Astrocyte (in vitro differentiated cells and primary cell): ENCODE results near the gene TRIM67.

Experiments used
- EZH2 ChIP-seq: IDR thresholded peaks from 2 replicates; pipeline ENCODE4 v1.6.1; 2012; ENCODE audit warnings: mild to moderate bottlenecking, low read length, inconsistent platforms; ENCODE audit not compliant: insufficient read depth
- TF ChIP-seq, protein P1 (sequence below): IDR thresholded peaks from 2 replicates; pipeline ENCODE4 v1.5.1; 2011; ENCODE audit warnings: low read depth, mild to moderate bottlenecking, inconsistent platforms, low read length, moderate library complexity; ENCODE audit not compliant: insufficient read depth

DNA sequence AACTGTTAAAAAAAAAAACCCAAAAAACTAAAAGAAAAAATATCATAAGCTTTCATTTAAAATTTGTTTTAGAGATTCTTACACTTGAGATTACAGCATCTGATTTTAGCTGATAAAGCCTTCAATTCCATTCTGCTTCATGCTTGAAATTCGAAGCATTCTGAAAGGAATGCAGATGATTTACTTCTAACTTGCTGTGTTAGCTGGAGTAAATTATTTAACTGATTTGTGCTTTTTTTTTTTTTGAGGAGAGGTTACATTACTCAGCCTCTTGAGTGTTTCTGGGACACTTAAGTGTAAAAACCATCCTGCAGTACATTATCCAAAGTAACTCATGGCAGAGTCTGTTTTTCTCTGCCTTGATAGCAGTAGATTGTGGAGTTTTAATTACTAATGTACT is 4.5 kb upstream of the TRIM67 start:
- TF ChIP-seq, protein P1, sequence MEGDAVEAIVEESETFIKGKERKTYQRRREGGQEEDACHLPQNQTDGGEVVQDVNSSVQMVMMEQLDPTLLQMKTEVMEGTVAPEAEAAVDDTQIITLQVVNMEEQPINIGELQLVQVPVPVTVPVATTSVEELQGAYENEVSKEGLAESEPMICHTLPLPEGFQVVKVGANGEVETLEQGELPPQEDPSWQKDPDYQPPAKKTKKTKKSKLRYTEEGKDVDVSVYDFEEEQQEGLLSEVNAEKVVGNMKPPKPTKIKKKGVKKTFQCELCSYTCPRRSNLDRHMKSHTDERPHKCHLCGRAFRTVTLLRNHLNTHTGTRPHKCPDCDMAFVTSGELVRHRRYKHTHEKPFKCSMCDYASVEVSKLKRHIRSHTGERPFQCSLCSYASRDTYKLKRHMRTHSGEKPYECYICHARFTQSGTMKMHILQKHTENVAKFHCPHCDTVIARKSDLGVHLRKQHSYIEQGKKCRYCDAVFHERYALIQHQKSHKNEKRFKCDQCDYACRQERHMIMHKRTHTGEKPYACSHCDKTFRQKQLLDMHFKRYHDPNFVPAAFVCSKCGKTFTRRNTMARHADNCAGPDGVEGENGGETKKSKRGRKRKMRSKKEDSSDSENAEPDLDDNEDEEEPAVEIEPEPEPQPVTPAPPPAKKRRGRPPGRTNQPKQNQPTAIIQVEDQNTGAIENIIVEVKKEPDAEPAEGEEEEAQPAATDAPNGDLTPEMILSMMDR: no peak
- TF ChIP-seq EZH2: no peak
